RWPE2 (cell line): ENCODE measurements around the gene EPN2.

Experiments used
- ATAC-seq: fragments of 200-7000 bp; cut with Tn5 transposase; 3 replicates; pipeline ENCODE4 v1.9.1; 2021; ENCODE audit warnings: low read depth
- DNase-seq: peaks from one replicate; pipeline ENCODE4 v3.0.0-alpha.2; 2020; ENCODE audit warnings: low spot score
- H3K27ac ChIP-seq: fragments of 450-650 bp; 2 replicates; pipeline ENCODE4 v1.5.1; 2017; ENCODE audit warnings: mild to moderate bottlenecking; ENCODE audit not compliant: poor library complexity, severe bottlenecking
- H3K27me3 ChIP-seq: fragments of 250-450 bp; sonication (Bioruptor Pico); 2 replicates; pipeline ENCODE4 v1.5.1; 2021; ENCODE audit warnings: mild to moderate bottlenecking, moderate library complexity; ENCODE audit not compliant: insufficient read depth, poor library complexity, severe bottlenecking
- H3K36me3 ChIP-seq: fragments of 250-450 bp; sonication (Bioruptor Pico); 2 replicates; pipeline ENCODE4 v1.5.1; 2020; ENCODE audit warnings: low read depth, mild to moderate bottlenecking, moderate library complexity
- H3K4me1 ChIP-seq: fragments of 250-450 bp; sonication (Bioruptor Pico); 2 replicates; pipeline ENCODE4 v1.5.1; 2021; ENCODE audit warnings: mild to moderate bottlenecking, moderate library complexity; ENCODE audit not compliant: insufficient read depth, poor library complexity, severe bottlenecking
- H3K4me3 ChIP-seq: fragments of 250-450 bp; sonication (Bioruptor Pico); 2 replicates; pipeline ENCODE4 v1.5.1; 2021; ENCODE audit warnings: mild to moderate bottlenecking, moderate library complexity; ENCODE audit not compliant: severe bottlenecking
- H3K9me3 ChIP-seq: fragments of 250-450 bp; sonication (Bioruptor Pico); 2 replicates; pipeline ENCODE4 v1.5.1; 2021; ENCODE audit warnings: mild to moderate bottlenecking, moderate library complexity; ENCODE audit not compliant: severe bottlenecking
- TF ChIP-seq, protein P1 (sequence below): fragments of 450-650 bp; IDR thresholded peaks from one replicate; pipeline ENCODE4 v1.5.1; 2017; ENCODE audit warnings: mild to moderate bottlenecking, moderate library complexity; ENCODE audit not compliant: poor library complexity, severe bottlenecking

The EPN2 gene

DNA sequence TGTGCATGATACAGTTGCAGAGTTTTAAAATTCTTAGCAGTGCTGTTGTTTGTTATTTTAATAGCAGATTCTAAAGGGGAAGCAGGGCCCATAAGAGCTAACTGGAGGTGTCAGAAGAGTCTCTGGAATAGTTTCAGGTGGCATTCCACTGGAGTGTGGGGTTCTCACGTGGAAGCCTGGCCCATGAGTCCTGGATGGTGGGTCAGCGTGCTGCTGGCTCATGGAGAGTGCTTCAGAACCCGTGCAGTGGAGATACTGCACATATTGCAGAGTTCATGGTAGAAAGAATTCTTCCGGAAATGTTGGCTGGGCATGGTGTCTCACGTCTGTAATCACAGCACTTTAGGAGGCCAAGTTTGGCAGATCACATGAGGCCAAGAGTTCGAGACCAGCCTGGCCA is 81.4 kb downstream of the EPN2 start:
- no peak overlapping the region for H3K4me3 ChIP-seq
- TF ChIP-seq, protein P1, sequence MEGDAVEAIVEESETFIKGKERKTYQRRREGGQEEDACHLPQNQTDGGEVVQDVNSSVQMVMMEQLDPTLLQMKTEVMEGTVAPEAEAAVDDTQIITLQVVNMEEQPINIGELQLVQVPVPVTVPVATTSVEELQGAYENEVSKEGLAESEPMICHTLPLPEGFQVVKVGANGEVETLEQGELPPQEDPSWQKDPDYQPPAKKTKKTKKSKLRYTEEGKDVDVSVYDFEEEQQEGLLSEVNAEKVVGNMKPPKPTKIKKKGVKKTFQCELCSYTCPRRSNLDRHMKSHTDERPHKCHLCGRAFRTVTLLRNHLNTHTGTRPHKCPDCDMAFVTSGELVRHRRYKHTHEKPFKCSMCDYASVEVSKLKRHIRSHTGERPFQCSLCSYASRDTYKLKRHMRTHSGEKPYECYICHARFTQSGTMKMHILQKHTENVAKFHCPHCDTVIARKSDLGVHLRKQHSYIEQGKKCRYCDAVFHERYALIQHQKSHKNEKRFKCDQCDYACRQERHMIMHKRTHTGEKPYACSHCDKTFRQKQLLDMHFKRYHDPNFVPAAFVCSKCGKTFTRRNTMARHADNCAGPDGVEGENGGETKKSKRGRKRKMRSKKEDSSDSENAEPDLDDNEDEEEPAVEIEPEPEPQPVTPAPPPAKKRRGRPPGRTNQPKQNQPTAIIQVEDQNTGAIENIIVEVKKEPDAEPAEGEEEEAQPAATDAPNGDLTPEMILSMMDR = no peak
- H3K9me3 ChIP-seq = no peaks in the 10 kb centered on the region
- ATAC-seq = no peak
- H3K27me3 ChIP-seq = no peaks in the 10 kb centered on the region
- DNase-seq = no peak
- peaks cover 44% of the 10 kb centered on the region for H3K36me3 ChIP-seq
- H3K4me1 ChIP-seq = peaks cover 4% of the 10 kb centered on the region
- no peak overlapping the region for H3K27ac ChIP-seq

DNA sequence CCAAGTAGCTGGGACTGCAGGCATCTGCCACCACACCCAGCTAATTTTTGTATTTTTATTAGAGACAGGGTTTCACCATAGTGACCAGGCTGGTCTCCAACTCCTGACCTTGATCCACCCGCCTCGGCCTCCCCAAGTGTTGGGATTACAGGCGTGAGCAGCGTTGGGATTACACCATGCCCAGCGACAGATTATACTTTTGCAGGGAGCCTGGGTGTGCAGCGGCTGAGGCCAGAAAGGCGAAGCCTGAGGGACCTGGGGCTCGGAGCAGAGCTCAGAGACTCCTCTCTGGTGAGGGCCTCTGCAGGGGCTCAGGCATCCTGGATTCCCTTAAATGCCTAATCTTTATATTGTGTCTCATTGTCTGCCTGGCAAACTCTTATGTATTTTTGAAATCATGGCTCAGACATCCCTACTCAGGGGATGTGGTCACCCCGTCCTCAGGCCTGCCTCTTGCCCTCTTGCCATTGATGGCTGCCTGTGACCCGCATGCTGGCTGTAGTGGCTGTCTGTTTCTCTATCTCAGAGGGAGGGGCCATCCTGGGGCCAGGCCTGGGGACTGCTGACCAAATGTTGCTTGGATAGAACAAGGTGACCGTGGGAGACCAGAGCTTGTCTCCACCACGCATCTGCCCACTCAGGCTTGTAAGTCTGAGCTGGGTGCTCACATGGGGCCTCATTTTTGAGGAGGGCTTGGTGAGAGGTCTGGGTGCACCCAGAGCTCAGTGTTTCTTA is 82.8 kb downstream of the EPN2 start:
- no peak for DNase-seq
- ATAC-seq = no peak
- TF ChIP-seq, protein P1 = no peak
- no peaks in the 10 kb centered on the region for H3K4me1 ChIP-seq
- no peak overlapping the region for H3K4me3 ChIP-seq
- H3K27ac ChIP-seq = no peak overlapping the region
- H3K9me3 ChIP-seq = no peaks in the 10 kb centered on the region
- H3K27me3 ChIP-seq = no peaks in the 10 kb centered on the region
- peaks cover 43% of the 10 kb centered on the region for H3K36me3 ChIP-seq

DNA sequence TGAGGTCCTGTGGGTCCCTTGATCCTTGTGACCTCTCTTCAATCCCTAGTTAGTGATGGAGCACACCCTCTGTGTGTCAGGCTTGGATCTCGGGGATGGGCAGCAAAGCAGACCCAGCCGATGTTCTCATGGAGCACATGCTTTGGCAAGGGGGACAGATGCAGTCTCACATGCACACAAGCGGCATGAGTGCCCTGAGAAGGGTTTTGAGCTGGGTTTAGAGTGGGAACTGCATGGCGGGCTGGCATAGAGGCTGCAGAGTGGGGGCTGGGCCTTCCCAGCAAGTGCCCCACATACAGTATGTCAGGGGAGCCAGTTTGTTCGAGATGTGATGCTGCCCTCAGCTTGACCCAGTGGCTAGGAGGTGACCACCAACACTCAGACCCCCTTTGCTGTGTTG is 83.7 kb downstream of the EPN2 start:
- H3K9me3 ChIP-seq = peaks cover 5% of the 10 kb centered on the region
- H3K4me1 ChIP-seq = no peaks in the 10 kb centered on the region
- DNase-seq (no peak), ATAC-seq (no peak)
- H3K27me3 ChIP-seq = no peaks in the 10 kb centered on the region
- peaks cover 34% of the 10 kb centered on the region for H3K36me3 ChIP-seq
- H3K4me3 ChIP-seq = no peak overlapping the region
- H3K27ac ChIP-seq = no peak overlapping the region
- TF ChIP-seq, protein P1 = no peak

DNA sequence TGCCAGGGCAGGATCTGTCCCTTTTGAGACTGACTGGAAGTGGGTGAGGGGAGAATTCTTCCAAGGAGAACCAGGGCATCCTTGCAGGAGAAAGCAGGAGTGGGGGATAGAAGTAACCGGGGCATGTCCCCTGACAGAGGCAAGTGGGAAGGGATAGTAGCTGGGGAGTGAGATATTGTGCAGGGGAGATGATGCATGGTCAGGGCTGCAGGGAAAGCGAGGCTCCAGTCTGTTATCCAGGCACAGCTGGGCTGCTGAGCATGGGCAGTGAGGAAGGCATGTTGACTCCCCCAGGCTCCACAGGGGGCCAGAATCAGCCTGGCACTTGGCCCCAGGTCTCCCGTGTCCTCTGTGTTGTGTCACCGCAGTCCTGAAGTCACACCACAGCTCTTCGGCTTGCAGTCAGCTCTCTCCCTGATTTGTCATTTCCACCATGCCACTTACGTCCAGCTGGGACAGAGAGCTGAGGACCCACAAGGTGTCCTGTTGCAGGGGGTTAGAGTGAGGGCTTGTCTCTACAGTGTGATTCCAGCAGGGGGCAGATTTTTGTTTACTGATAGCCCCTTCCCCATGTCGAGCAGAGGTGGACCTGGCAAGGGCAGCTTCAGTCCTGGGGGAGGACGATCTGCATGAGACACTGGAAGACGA is 84.4 kb downstream of the EPN2 start:
- no peak for ATAC-seq
- no peak overlapping the region for H3K27ac ChIP-seq
- no peaks in the 10 kb centered on the region for H3K27me3 ChIP-seq
- H3K36me3 ChIP-seq = peaks cover 28% of the 10 kb centered on the region
- no peak overlapping the region for H3K4me3 ChIP-seq
- peaks cover 5% of the 10 kb centered on the region for H3K4me1 ChIP-seq
- no peak for DNase-seq
- peaks cover 5% of the 10 kb centered on the region for H3K9me3 ChIP-seq
- TF ChIP-seq, protein P1 = no peak

DNA sequence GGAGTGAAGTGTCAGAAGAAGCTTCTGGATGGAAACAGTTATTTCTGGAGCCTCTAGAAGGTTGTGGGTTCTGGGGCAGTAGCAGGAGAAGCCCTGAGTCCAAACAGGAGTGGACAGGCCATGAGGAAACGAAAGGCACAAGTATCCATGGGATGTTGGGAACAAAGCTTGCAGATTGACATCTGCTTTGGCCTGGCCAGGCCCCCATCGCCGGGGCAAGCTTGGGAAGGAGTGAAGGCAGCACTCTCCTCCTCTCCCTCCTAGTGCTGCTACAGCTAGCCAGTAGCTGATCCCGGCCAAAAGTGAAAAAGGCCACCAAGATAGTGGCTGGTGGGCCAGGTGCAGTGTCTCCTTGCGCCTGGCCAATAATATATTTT is 85.0 kb downstream of the EPN2 start:
- no peak overlapping the region for H3K27ac ChIP-seq
- no peak overlapping the region for H3K4me3 ChIP-seq
- H3K4me1 ChIP-seq = peaks cover 9% of the 10 kb centered on the region
- peaks cover 23% of the 10 kb centered on the region for H3K36me3 ChIP-seq
- H3K9me3 ChIP-seq = peaks cover 5% of the 10 kb centered on the region
- no peak for DNase-seq
- no peaks in the 10 kb centered on the region for H3K27me3 ChIP-seq
- TF ChIP-seq, protein P1 = no peak
- no peak for ATAC-seq
